H9 (cell line): ENCODE measurements around the gene AFAP1L2. TPM values are rescaled to one million over a fixed set of nuclear protein-coding genes. Genes with fewer than 3 reads are reported as not detected.

Experiments
- DNase-seq: peaks from one replicate; pipeline ENCODE4 v3.0.0-alpha.2; 2017
- H2AFZ ChIP-seq: one replicate; pipeline ENCODE4 v1.6.1; 2013; ENCODE audit warnings: mild to moderate bottlenecking, low read length, control low read depth, moderate library complexity
- H2AK5ac ChIP-seq: 2 replicates; pipeline ENCODE4 v1.6.1; 2013; ENCODE audit warnings: low read length, control low read depth, mixed read lengths; ENCODE audit not compliant: insufficient read length
- H2BK120ac ChIP-seq: one replicate; pipeline ENCODE4 v1.6.1; 2013; ENCODE audit warnings: low read depth, mild to moderate bottlenecking, low read length, control low read depth, inconsistent platforms; ENCODE audit not compliant: poor library complexity, severe bottlenecking
- H2BK12ac ChIP-seq: 2 replicates; pipeline ENCODE4 v1.6.1; 2013; ENCODE audit warnings: low read length, control low read depth, mixed read lengths, low read depth; ENCODE audit not compliant: insufficient read length
- H2BK15ac ChIP-seq: 2 replicates; pipeline ENCODE4 v1.6.1; 2013; ENCODE audit warnings: low read depth, low read length, control low read depth
- H2BK20ac ChIP-seq: one replicate; pipeline ENCODE4 v1.6.1; 2013; ENCODE audit warnings: low read depth, mild to moderate bottlenecking, low read length, control low read depth, inconsistent platforms; ENCODE audit not compliant: poor library complexity, severe bottlenecking
- H2BK5ac ChIP-seq: 2 replicates; pipeline ENCODE4 v1.6.1; 2013; ENCODE audit warnings: low read length, control low read depth, mixed read lengths; ENCODE audit not compliant: insufficient read length
- H3K14ac ChIP-seq: 2 replicates; pipeline ENCODE4 v1.6.1; 2013; ENCODE audit warnings: low read length, control low read depth; ENCODE audit not compliant: insufficient read depth
- H3K18ac ChIP-seq: 2 replicates; pipeline ENCODE4 v1.6.1; 2013; ENCODE audit warnings: low read depth, mild to moderate bottlenecking, mixed read lengths, low read length, control low read depth; ENCODE audit not compliant: insufficient read length
- H3K23ac ChIP-seq: 2 replicates; pipeline ENCODE4 v1.6.1; 2013; ENCODE audit warnings: low read length, control low read depth, mixed read lengths, low read depth; ENCODE audit not compliant: insufficient read length
- H3K23me2 ChIP-seq: 2 replicates; pipeline ENCODE4 v1.6.1; 2013; ENCODE audit warnings: low read depth, mild to moderate bottlenecking, mixed read lengths, low read length, control low read depth; ENCODE audit not compliant: insufficient read length, poor library complexity, severe bottlenecking
- H3K27ac ChIP-seq: 2 replicates; pipeline ENCODE4 v1.5.1; 2013; ENCODE audit warnings: low read length, control low read depth, mixed read lengths, low read depth; ENCODE audit not compliant: insufficient read length
- H3K27me3 ChIP-seq: 2 replicates; pipeline ENCODE4 v1.6.1; 2013; ENCODE audit warnings: low read length, control low read depth, inconsistent platforms; ENCODE audit not compliant: insufficient read depth
- H3K4ac ChIP-seq: 2 replicates; pipeline ENCODE4 v1.6.1; 2013; ENCODE audit warnings: low read depth, mild to moderate bottlenecking, control low read depth, inconsistent platforms, low read length, moderate library complexity
- H3K4me1 ChIP-seq: 2 replicates; pipeline ENCODE4 v1.6.1; 2013; ENCODE audit warnings: low read length, control low read depth, inconsistent platforms; ENCODE audit not compliant: insufficient read depth
- H3K4me2 ChIP-seq: 2 replicates; pipeline ENCODE4 v1.6.1; 2013; ENCODE audit warnings: low read length, control low read depth, mixed read lengths; ENCODE audit not compliant: insufficient read length, insufficient read depth
- H3K56ac ChIP-seq: 2 replicates; pipeline ENCODE4 v1.6.1; 2013; ENCODE audit warnings: low read depth, mild to moderate bottlenecking, mixed read lengths, low read length, control low read depth; ENCODE audit not compliant: insufficient read length
- H3K79me1 ChIP-seq: 2 replicates; pipeline ENCODE4 v1.6.1; 2013; ENCODE audit warnings: low read depth, mild to moderate bottlenecking, moderate library complexity, low read length, control low read depth, inconsistent platforms; ENCODE audit not compliant: insufficient read depth, poor library complexity, severe bottlenecking
- H3K79me2 ChIP-seq: 2 replicates; pipeline ENCODE4 v1.6.1; 2013; ENCODE audit warnings: low read length, control low read depth, inconsistent platforms; ENCODE audit not compliant: insufficient read depth
- H3K9ac ChIP-seq: 2 replicates; pipeline ENCODE4 v1.6.1; 2013; ENCODE audit warnings: low read length, control low read depth, mixed read lengths; ENCODE audit not compliant: insufficient read length; ENCODE audit errors: extremely low read depth
- H3K9me3 ChIP-seq: one replicate; pipeline ENCODE4 v1.6.1; 2013; ENCODE audit warnings: low read depth, low read length, inconsistent platforms; ENCODE audit not compliant: control insufficient read depth
- H3T11ph ChIP-seq: one replicate; pipeline ENCODE4 v1.6.1; 2013; ENCODE audit warnings: mild to moderate bottlenecking, low read length, control low read depth, inconsistent platforms
- H4K20me1 ChIP-seq: one replicate; pipeline ENCODE4 v1.6.1; 2013; ENCODE audit not compliant: control insufficient read depth, insufficient read length, insufficient read depth
- H4K5ac ChIP-seq: 2 replicates; pipeline ENCODE4 v1.6.1; 2013; ENCODE audit warnings: low read depth, mild to moderate bottlenecking, mixed read lengths, low read length, control low read depth; ENCODE audit not compliant: insufficient read length
- H4K8ac ChIP-seq: replicated peaks from 2 replicates; pipeline ENCODE4 v1.6.1; 2013; ENCODE audit warnings: low read length, control low read depth, mixed read lengths, low read depth; ENCODE audit not compliant: insufficient read length
- H4K91ac ChIP-seq: 2 replicates; pipeline ENCODE4 v1.6.1; 2013; ENCODE audit warnings: low read depth, mild to moderate bottlenecking, moderate library complexity, mixed read lengths, low read length, control low read depth; ENCODE audit not compliant: insufficient read length
- H3K27ac Mint-ChIP-seq, 3 experiments: 2 replicates in 2 of 3; 3 replicates in 1 of 3; pipeline ENCODE4 v1.8.0; 2020 to 2021; ENCODE audit warnings: mixed read lengths in 3 of 3, mild to moderate bottlenecking in 1 of 3, moderate library complexity in 1 of 3
- H3K27me3 Mint-ChIP-seq: 2 replicates; pipeline ENCODE4 v1.8.0; 2021; ENCODE audit warnings: low read depth, mild to moderate bottlenecking, moderate library complexity, mixed read lengths
- H3K36me3 Mint-ChIP-seq, 3 experiments: 2 replicates in 2 of 3; 3 replicates in 1 of 3; pipeline ENCODE4 v1.8.0; 2020 to 2021; ENCODE audit warnings: low read depth in 3 of 3, mixed read lengths in 3 of 3; ENCODE audit not compliant: insufficient read depth in 1 of 3
- H3K4me1 Mint-ChIP-seq, 2 experiments: 2 replicates each; pipeline ENCODE4 v1.8.0; 2020; ENCODE audit warnings: mixed read lengths in 2 of 2
- H3K4me3 Mint-ChIP-seq, 2 experiments: 2 replicates in 1 of 2; 3 replicates in 1 of 2; pipeline ENCODE4 v1.8.0; 2020 to 2021; ENCODE audit warnings: mild to moderate bottlenecking in 2 of 2, mixed read lengths in 2 of 2, moderate library complexity in 1 of 2
- H3K9me3 Mint-ChIP-seq, 2 experiments: 2 replicates in 1 of 2; 3 replicates in 1 of 2; pipeline ENCODE4 v1.8.0; 2020; ENCODE audit warnings: mild to moderate bottlenecking in 2 of 2, mixed read lengths in 2 of 2, moderate library complexity in 1 of 2
- WGBS: extraction: QIAGEN DNeasy Blood & Tissue Kit; methylation state at CpG from one replicate; pipeline ENCODE4 v1.1.7; 2013; ENCODE audit warnings: missing lambda C conversion rate, low lambda C conversion rate, mixed read lengths; ENCODE audit not compliant: insufficient read length; ENCODE audit errors: extremely low coverage; 5-methylcytosine and 5-hydroxymethylcytosine counted together
- total RNA-seq: library from RNA; stranded (reverse); gene quantifications from 2 replicates; pipeline ENCODE4 v1.2.1, GENCODE V29; 2021
- TF ChIP-seq, protein P1 (sequence below): fragments of 200-600 bp; sonication (generic); conservative IDR thresholded peaks from 3 replicates; pipeline ENCODE4 v1.8.0; 2021; ENCODE audit warnings: antibody characterized with exemption, mild to moderate bottlenecking

Gene AFAP1L2
- total RNA-seq, 1 experiment from 2014 or later = 0.77 TPM

DNA sequence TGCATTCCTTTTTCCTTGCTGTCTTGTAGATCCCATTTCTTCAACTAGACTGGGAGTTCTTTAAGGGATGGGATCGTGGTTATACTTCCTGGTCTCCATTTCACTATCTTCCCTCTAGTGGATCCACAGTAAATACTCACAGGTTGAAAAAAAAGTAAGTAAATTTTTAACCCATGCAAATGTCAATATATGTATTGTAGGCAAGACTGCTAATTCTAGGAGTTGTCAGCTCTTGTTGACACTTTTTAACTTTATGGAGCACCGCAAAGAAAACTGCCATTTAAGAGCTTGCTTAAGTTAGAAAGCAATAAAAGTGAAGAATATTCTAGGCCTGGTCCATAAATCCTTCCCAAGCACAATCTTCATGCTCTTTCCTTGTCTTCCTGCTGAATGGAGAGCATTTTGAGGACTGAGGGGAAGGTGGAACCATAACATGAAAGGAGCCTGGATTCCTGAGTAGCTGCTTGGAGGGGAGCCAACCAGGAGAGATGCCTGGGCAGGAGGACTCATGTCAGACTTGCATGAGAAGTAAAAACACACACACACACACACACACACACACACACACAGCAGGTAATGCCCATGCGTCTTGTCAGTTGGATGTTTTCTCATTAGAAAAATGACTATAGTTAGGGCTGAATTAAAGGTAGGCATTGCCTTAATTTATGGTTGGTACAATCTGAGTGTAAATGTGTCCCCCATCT, 133.1 kb downstream of the AFAP1L2 start:
- Histone ChIP-seq H3K9me3 (no peaks in the 10 kb centered on the region), H3K27me3 (no peaks in the 10 kb centered on the region), H4K91ac (no peak overlapping the region), H2AK5ac (no peak overlapping the region), H3K56ac (no peak overlapping the region), H3K23ac (no peak overlapping the region), H3K4ac (no peak overlapping the region), H3K18ac (no peak overlapping the region), H3T11ph (no peak overlapping the region), H2BK15ac (no peak overlapping the region), H4K8ac (no peak overlapping the region), H3K23me2 (no peaks in the 10 kb centered on the region), H2AFZ (no peak overlapping the region), H3K4me1 (no peaks in the 10 kb centered on the region), H2BK12ac (no peak overlapping the region), H3K4me2 (no peak overlapping the region), H3K14ac (no peak overlapping the region), H4K5ac (no peak overlapping the region), H3K79me1 (no peaks in the 10 kb centered on the region), H4K20me1 (no peaks in the 10 kb centered on the region), H3K79me2 (no peaks in the 10 kb centered on the region), H3K9ac (no peak overlapping the region), H2BK20ac (no peak overlapping the region), H2BK5ac (no peak overlapping the region), H3K27ac (no peak overlapping the region), H2BK120ac (no peak overlapping the region)
- Mint-ChIP-seq H3K36me3 (no peaks in the 10 kb centered on the region), H3K4me1 (peaks cover 0 to 3% of the 10 kb centered on the region in 2 experiments; a peak in 1 of 4 replicates), H3K27me3 (peaks cover 5% of the 10 kb centered on the region), H3K27ac (no peak overlapping the region), H3K4me3 (no peak overlapping the region), H3K9me3 (no peaks in the 10 kb centered on the region)
- TF ChIP-seq, protein P1, sequence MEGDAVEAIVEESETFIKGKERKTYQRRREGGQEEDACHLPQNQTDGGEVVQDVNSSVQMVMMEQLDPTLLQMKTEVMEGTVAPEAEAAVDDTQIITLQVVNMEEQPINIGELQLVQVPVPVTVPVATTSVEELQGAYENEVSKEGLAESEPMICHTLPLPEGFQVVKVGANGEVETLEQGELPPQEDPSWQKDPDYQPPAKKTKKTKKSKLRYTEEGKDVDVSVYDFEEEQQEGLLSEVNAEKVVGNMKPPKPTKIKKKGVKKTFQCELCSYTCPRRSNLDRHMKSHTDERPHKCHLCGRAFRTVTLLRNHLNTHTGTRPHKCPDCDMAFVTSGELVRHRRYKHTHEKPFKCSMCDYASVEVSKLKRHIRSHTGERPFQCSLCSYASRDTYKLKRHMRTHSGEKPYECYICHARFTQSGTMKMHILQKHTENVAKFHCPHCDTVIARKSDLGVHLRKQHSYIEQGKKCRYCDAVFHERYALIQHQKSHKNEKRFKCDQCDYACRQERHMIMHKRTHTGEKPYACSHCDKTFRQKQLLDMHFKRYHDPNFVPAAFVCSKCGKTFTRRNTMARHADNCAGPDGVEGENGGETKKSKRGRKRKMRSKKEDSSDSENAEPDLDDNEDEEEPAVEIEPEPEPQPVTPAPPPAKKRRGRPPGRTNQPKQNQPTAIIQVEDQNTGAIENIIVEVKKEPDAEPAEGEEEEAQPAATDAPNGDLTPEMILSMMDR = no peak
- no CpG with 5 or more reads among the region's 3 CpGs for WGBS
- DNase-seq = no peak
